Neural cell (in vitro differentiated cells): ENCODE measurements around the gene UBR2. TPM values are rescaled to one million over a fixed set of nuclear protein-coding genes. Genes with fewer than 3 reads are reported as not detected.
"Not testable (repeated sequence)": the region's sequence is repeated elsewhere in the genome, so short reads cannot be mapped to it uniquely, and the experiment has no call there.

Source experiments
- H2AFZ ChIP-seq: fragments of 200-600, 300-800 bp; sonication (generic), shearing (Covaris generic); 2 replicates; pipeline ENCODE4 v1.6.0; 2014; ENCODE audit warnings: low read depth, mild to moderate bottlenecking, antibody characterized with exemption, low read length, moderate library complexity
- H3F3A ChIP-seq: fragments of 200-600 bp; shearing (Covaris generic); 2 replicates; pipeline ENCODE4 v1.6.1; 2016; ENCODE audit warnings: mild to moderate bottlenecking, moderate library complexity, mixed read lengths, antibody characterized with exemption, low read length; ENCODE audit not compliant: insufficient read depth, poor library complexity, severe bottlenecking
- H3K27ac ChIP-seq: fragments of 200-600, 300-800 bp; sonication (generic), shearing (Covaris generic); 2 replicates; pipeline ENCODE4 v1.5.1; 2014; ENCODE audit warnings: mild to moderate bottlenecking, low read length, moderate library complexity
- H3K27me3 ChIP-seq: fragments of 300-800, 200-600 bp; sonication (generic), shearing (Covaris generic); 2 replicates; pipeline ENCODE4 v1.6.0; 2014; ENCODE audit warnings: mild to moderate bottlenecking, low read depth, low read length, moderate library complexity; ENCODE audit not compliant: insufficient read depth
- H3K36me3 ChIP-seq: fragments of 300-800, 200-600 bp; sonication (generic), shearing (Covaris generic); 2 replicates; pipeline ENCODE4 v1.5.1; 2014; ENCODE audit warnings: mild to moderate bottlenecking, antibody characterized with exemption, low read length, moderate library complexity; ENCODE audit not compliant: insufficient read depth
- H3K4me2 ChIP-seq: fragments of 300-800, 200-600 bp; sonication (generic), shearing (Covaris generic); 2 replicates; pipeline ENCODE4 v1.6.0; 2014; ENCODE audit warnings: mild to moderate bottlenecking, low read length
- H3K4me3 ChIP-seq: fragments of 300-800, 200-600 bp; sonication (generic), shearing (Covaris generic); 2 replicates; pipeline ENCODE4 v1.5.1; 2014; ENCODE audit warnings: mild to moderate bottlenecking, low read length, moderate library complexity
- H3K79me2 ChIP-seq: fragments of 200-600 bp; shearing (Covaris generic); replicated peaks from 2 replicates; pipeline ENCODE4 v1.6.0; 2014; ENCODE audit warnings: mild to moderate bottlenecking, low read length, moderate library complexity; ENCODE audit not compliant: insufficient read depth
- H3K9ac ChIP-seq: fragments of 300-800, 200-600 bp; sonication (generic), shearing (Covaris generic); 2 replicates; pipeline ENCODE4 v1.6.1; 2016; ENCODE audit warnings: mild to moderate bottlenecking, low read length, mixed read lengths
- H3K9me2 ChIP-seq: fragments of 200-600 bp; shearing (Covaris generic); 2 replicates; pipeline ENCODE4 v1.6.1; 2016; ENCODE audit warnings: mild to moderate bottlenecking, low read length, mixed read lengths; ENCODE audit not compliant: insufficient read depth
- H3K9me3 ChIP-seq: fragments of 200-600, 300-800 bp; sonication (generic), shearing (Covaris generic); 2 replicates; pipeline ENCODE4 v1.6.1; 2016; ENCODE audit warnings: mild to moderate bottlenecking, mixed run types, low read length, moderate library complexity, mixed read lengths
- H4K20me1 ChIP-seq: fragments of 200-600 bp; shearing (Covaris generic); 2 replicates; pipeline ENCODE4 v1.6.1; 2016; ENCODE audit warnings: mild to moderate bottlenecking, mixed run types; ENCODE audit not compliant: insufficient read depth
- CTCF ChIP-seq: fragments of 450-650 bp; IDR thresholded peaks from 2 replicates; pipeline ENCODE4 v1.5.1; 2014; ENCODE audit warnings: antibody characterized with exemption, mild to moderate bottlenecking, moderate library complexity; ENCODE audit not compliant: poor library complexity, severe bottlenecking
- EP300 ChIP-seq: fragments of 450-650 bp; conservative IDR thresholded peaks from 2 replicates; pipeline ENCODE4 v1.6.1; 2014; ENCODE audit warnings: antibody characterized with exemption, mild to moderate bottlenecking, moderate library complexity; ENCODE audit not compliant: poor library complexity, severe bottlenecking
- EZH2 ChIP-seq: fragments of 200-600, 300-800 bp; shearing (Covaris generic), sonication (generic); IDR thresholded peaks from 2 replicates; pipeline ENCODE4 v1.6.1; 2014; ENCODE audit warnings: antibody characterized with exemption, low read length, borderline replicate concordance, mild to moderate bottlenecking; ENCODE audit not compliant: insufficient read depth, poor library complexity, severe bottlenecking
- MXI1 ChIP-seq: fragments of 450-650 bp; conservative IDR thresholded peaks from 2 replicates; pipeline ENCODE4 v1.6.1; 2014; ENCODE audit warnings: antibody characterized with exemption, mild to moderate bottlenecking; ENCODE audit not compliant: poor library complexity, severe bottlenecking
- POLR2AphosphoS5 ChIP-seq: IDR thresholded peaks from 2 replicates; pipeline ENCODE4 v1.6.1; 2012
- RAD21 ChIP-seq: fragments of 450-650 bp; conservative IDR thresholded peaks from 2 replicates; pipeline ENCODE4 v1.6.1; 2014; ENCODE audit warnings: antibody characterized with exemption, mild to moderate bottlenecking, moderate library complexity
- REST ChIP-seq: IDR thresholded peaks from 2 replicates; pipeline ENCODE4 v1.6.1; 2012; ENCODE audit warnings: borderline replicate concordance
- SMC3 ChIP-seq: fragments of 450-650 bp; conservative IDR thresholded peaks from 2 replicates; pipeline ENCODE4 v1.6.1; 2014; ENCODE audit warnings: antibody characterized with exemption, mild to moderate bottlenecking, moderate library complexity; ENCODE audit not compliant: poor library complexity
- TAF1 ChIP-seq: IDR thresholded peaks from 2 replicates; pipeline ENCODE4 v1.6.1; 2012; ENCODE audit warnings: low read depth
- polyA plus RNA-seq: library from polyadenylated mRNA; depleted of rRNA; stranded (reverse); fragments of >200 nt; gene quantifications from 2 replicates; pipeline ENCODE4 v1.2.3, GENCODE V29; 2014

Gene UBR2
- polyA plus RNA-seq, 1 donor from 2014 or later, result 24.4 TPM

GRCh38 chr6:42572523-42572922 lies 8.7 kb downstream of the UBR2 start:
- H3K4me2 ChIP-seq, result no peak overlapping the region
- TF ChIP-seq SMC3, result no peak
- no peak for TF ChIP-seq MXI1
- no peak for TF ChIP-seq CTCF
- no peak for TF ChIP-seq POLR2AphosphoS5
- no peak for TF ChIP-seq REST
- no peak for TF ChIP-seq RAD21
- no peaks in the 10 kb centered on the region for H3K27me3 ChIP-seq

GRCh38 chr6:42576538-42576937 lies 12.7 kb downstream of the UBR2 start:
- H3K27ac ChIP-seq, H3K36me3 ChIP-seq, H3K9me3 ChIP-seq, H3K4me3 ChIP-seq, H3K9me2 ChIP-seq, H3K27me3 ChIP-seq, H3F3A ChIP-seq, H3K9ac ChIP-seq, H2AFZ ChIP-seq, H3K4me2 ChIP-seq, H4K20me1 ChIP-seq: not testable (repeated sequence)
- H3K79me2 ChIP-seq, result peaks cover 21% of the 10 kb centered on the region

More at GRCh38 chr6:42572523-42572922, 8.7 kb downstream of the UBR2 start:
- H3K9ac ChIP-seq, result no peak overlapping the region
- H3F3A ChIP-seq, result no peaks in the 10 kb centered on the region
- no peaks in the 10 kb centered on the region for H3K9me3 ChIP-seq
- no peak overlapping the region for H3K27ac ChIP-seq
- H3K79me2 ChIP-seq, result peaks cover 47% of the 10 kb centered on the region
- no peaks in the 10 kb centered on the region for H4K20me1 ChIP-seq
- no peak overlapping the region for H3K4me3 ChIP-seq
- no peaks in the 10 kb centered on the region for H3K9me2 ChIP-seq
- peaks cover 3% of the 10 kb centered on the region for H3K36me3 ChIP-seq
- no peak overlapping the region for H2AFZ ChIP-seq

GRCh38 chr6:42598300-42598699 lies 34.5 kb downstream of the UBR2 start:
- Histone ChIP-seq H3F3A (no peaks in the 10 kb centered on the region), H3K36me3 (peaks cover 4% of the 10 kb centered on the region), H3K79me2 (peaks cover 5% of the 10 kb centered on the region), H3K9me2 (no peaks in the 10 kb centered on the region), H3K9ac (no peak overlapping the region), H3K9me3 (no peaks in the 10 kb centered on the region), H3K4me3 (no peak overlapping the region), H2AFZ (no peak overlapping the region), H3K27me3 (no peaks in the 10 kb centered on the region), H4K20me1 (no peaks in the 10 kb centered on the region), H3K27ac (no peak overlapping the region), H3K4me2 (no peak overlapping the region)
- no peak for TF ChIP-seq RAD21
- TF ChIP-seq CTCF, result no peak
- TF ChIP-seq EP300, result no peak
- TF ChIP-seq POLR2AphosphoS5, result no peak
- no peak for TF ChIP-seq TAF1
- TF ChIP-seq EZH2, result no peak
- TF ChIP-seq SMC3, result no peak
- no peak for TF ChIP-seq MXI1
- no peak for TF ChIP-seq REST
